ENCODE data around the gene TMEM26.
"Not testable (repeated sequence)": the region's sequence is repeated elsewhere in the genome, so short reads cannot be mapped to it uniquely, and the experiment has no call there.

The TMEM26 gene

GRCh38 chr10:61397175-61397986, 55.8 kb downstream of the TMEM26 start:
- DNase-seq = peak in 1 of 2 donors; percentile 20

- DNase-seq = no peak
Measured at GRCh38 chr10:61391281-61391680, 61.9 kb downstream of the TMEM26 start.

- no peak for DNase-seq
Measured at GRCh38 chr10:61390851-61391250, 62.3 kb downstream of the TMEM26 start.

- peak in 1 of 2 donors; percentile 37 for DNase-seq
Measured at GRCh38 chr10:61389887-61390286, 63.3 kb downstream of the TMEM26 start.

GRCh38 chr10:61388986-61389385, 64.2 kb downstream of the TMEM26 start:
- DNase-seq = peak in 1 of 2 donors; percentile 27

GRCh38 chr10:61385231-61386001, 67.8 kb downstream of the TMEM26 start:
- DNase-seq = no peak

- DNase-seq = not testable (repeated sequence)
Measured at GRCh38 chr10:61381153-61381552, 72.0 kb downstream of the TMEM26 start.

GRCh38 chr10:61378865-61379264, 74.3 kb downstream of the TMEM26 start:
- no peak for DNase-seq

GRCh38 chr10:61376908-61377368, 76.2 kb downstream of the TMEM26 start:
- no peak for DNase-seq

- no peak for DNase-seq
Measured at GRCh38 chr10:61376377-61376776, 76.8 kb downstream of the TMEM26 start.

- no peak for DNase-seq
Measured at GRCh38 chr10:61366365-61366764, 86.8 kb downstream of the TMEM26 start.

- DNase-seq = no peak
Measured at GRCh38 chr10:61364619-61365018, 88.6 kb downstream of the TMEM26 start.

GRCh38 chr10:61363006-61363405, 90.2 kb downstream of the TMEM26 start:
- DNase-seq = no peak

GRCh38 chr10:61359452-61359851, 93.7 kb downstream of the TMEM26 start:
- DNase-seq = no peak

- no peak for DNase-seq
Measured at GRCh38 chr10:61357687-61358086, 95.5 kb downstream of the TMEM26 start.

Measured in CD4-positive, alpha-beta T cell treated with Interferon alpha-2 for 1 hour (primary cell).